GM19372 (cell line): Measurements from ENCODE around the gene MINK1.

Source experiments
- ATAC-seq: cut with Tn5 transposase; IDR thresholded peaks from one replicate; pipeline ENCODE4 v1.9.1; 2021; ENCODE audit warnings: mild to moderate bottlenecking, low read depth, moderate library complexity; ENCODE audit not compliant: unreplicated experiment

MINK1 gene

DNA sequence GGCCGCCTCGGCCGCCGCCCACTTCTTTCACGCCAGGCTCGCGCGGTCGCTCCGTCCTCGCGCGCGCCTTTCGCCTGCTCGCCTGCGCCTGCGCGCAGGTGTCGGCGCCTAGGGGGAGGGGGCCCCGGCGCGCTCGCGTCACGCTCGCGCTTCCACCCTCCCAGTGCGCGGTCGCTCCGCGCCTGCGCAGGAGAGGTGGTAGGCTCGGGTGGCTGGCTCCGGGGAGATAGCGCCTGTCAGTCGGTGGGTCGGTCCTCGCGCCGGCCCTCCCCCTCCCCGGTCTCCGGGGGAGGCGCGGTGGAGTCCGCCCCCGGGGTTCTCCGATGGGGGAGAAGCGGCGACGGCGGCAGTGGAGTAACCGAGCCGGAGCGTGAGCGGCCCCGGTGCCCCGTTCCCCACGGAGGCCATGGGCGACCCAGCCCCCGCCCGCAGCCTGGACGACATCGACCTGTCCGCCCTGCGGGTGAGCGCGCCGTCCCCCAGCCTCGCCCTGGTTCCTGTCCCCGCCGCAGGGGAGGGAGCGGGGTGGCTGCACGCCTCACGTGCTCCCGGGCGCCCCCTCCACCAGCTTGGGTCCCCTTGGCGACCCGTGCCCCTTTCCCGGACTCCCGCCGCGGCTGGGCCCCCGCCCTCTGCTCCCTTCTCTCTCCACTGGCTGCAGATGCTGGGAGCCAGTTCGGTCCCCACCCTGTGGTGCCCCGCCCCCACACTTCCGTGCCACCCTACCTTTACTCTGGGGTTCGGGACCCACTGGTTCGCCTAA is at the start of gene MINK1:
Gene MINK1, plus strand, starts transcription at position 163 of the 763 bp plus-strand sequence. Its CDS starts 244 bp downstream, at position 407.
- peak; percentile 91 for ATAC-seq

DNA sequence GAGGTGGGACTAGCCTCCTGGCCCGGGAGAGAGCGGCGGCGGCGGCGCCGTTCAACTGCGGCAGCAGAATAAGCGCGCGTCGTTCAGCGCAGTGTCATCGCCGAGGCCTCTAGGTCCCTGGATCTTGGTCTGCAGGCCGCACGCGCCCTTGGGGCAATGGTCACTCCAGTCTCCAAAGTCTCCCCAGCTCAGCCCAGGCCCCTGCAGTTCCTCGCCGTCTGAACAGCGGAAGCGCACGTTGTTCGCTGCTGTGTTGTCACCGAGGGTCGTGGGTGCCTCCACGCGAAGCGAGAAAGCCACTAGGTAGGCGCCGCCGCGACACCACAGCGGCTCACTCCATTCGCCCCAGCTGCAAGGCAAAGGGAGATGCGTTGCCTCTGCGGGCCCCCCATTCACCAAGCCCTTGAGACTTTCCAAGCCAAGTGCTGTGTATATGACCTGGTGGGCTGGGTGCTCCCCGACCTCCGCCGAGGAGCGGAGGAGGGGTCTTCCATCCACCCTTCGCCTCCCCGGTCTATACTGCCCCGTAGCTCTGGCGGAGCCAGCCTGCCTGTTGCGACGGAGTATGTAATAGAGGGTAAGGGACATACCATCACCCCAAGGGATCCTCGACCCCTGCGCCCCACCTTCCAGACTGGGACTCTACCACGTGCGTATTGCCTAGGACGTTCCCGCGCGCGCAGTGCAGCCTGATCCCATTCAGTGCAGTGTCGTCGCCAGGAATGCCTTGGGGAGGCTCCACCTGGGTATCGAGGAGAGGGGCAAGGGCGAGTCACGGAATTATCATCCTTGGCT is 47.6 kb upstream of the MINK1 start:
- ATAC-seq, result no peak

DNA sequence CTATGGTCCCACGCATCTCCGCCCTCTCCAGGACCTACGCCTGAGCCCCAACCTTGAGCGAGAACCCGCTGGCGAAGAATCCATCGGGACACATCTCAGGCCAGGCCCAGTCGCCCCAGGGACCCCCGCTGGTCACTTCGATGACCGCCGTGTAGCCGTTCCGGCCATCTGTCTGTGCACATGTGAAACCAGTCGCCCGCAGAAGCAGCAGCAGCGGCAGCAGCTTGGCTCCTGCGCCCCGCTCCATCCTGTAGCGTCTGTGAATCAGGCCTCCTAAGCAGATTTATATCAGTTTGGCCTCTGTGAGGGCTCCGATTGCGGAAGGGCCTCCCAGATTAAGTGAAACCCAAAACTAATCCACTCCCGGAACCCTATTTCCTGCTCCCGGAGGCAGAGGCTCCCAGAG is 47.0 kb upstream of the MINK1 start, which contains the start of gene VMO1:
Gene VMO1, minus strand, starts transcription at position 259 of the 406 bp plus-strand sequence. Its CDS starts 12 bp downstream, at position 247.
- ATAC-seq, result no peak

DNA sequence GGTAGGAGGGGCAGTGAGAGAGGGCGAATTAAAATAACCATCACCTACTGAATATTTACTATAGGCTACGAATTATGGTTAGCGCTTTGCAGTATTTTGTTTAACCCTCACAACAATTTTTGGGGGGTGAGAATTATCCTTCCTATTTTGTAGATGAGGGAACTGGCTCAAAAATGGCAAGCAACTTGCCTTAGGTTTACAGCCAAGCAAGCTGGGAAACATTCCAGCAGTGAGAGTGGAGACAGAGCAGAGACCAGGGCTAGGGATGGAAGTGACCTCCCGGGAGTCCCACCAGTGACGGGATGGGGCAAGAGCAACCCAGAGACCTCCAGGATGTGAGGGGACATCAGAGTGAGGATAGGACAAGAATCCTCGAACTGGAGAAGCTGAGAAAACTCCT is 46.6 kb upstream of the MINK1 start:
- no peak for ATAC-seq

DNA sequence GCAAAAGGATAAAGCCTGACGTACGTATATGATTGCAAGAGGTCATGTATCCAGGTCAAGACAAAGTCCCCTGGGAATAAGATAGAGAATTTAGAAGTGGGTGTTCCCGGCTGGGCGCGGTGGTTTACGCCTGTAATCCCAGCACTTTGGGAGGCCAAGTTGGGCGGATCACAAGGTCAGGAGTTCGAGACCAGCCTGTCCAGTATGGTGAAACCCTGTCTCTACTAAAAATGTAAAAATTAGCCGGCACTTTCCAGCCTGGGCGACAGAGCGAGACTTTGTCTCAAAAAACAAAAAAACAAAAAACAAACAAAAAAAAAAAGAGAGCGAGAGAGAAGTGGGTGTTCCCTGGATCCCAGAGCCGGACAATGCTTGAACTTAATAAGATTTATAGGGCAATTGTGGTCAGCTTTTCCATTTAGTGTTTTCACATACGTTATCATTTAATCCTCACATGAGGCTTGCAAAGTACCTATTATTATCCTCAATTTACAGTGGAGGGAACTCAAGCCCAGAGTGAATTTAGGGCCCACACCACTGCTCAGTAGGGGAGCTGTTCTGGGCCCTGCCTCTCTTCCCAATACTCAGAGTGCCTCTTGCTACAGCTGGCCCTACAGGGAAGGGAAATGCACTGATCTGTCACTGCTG is 44.9 kb upstream of the MINK1 start:
- ATAC-seq, result no peak

DNA sequence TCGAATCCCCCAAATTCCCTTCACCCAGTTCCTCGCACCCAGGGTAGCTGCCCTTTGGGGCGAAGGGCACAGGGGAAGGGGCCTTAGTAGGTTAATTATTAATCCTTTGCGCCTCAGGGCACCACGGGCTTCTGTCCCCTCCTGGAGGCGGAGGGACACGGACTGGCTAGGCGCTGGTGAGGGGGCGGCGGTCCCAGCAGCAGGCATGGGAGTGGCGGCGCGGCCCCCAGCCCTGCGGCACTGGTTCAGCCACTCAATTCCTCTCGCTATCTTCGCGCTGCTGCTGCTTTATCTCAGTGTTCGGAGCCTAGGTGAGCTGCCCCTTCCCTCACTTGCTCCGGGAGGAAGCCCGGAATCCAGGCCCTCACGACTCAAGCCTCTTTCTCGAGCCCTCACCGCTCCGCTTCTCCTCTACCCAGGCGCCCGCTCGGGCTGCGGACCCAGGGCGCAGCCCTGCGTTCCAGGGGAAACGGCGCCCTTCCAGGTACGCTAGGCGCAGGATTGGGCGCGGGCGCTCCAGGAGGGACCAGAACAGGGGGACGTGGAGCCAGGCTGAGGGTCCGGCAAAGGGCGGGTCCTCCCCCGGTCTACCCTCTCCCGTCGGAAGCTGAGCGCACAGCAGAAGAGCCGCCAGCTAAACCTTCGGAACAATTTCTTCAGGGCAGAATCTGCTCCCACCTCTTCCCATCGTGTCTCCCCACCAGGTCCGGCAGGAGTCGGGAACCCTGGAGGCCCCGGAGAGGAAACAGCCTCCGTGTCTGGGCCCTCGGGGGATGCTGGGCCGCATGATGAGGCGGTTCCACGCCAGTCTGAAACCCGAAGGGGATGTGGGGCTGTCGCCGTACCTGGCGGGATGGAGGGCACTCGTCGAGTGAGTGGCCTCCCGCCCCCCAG is 44.1 kb upstream of the MINK1 start, which contains the start of gene GLTPD2:
Gene GLTPD2, plus strand, starts transcription at position 158 of the 894 bp plus-strand sequence. Its CDS starts 48 bp downstream, at position 206.
- ATAC-seq, result peak; percentile 8

DNA sequence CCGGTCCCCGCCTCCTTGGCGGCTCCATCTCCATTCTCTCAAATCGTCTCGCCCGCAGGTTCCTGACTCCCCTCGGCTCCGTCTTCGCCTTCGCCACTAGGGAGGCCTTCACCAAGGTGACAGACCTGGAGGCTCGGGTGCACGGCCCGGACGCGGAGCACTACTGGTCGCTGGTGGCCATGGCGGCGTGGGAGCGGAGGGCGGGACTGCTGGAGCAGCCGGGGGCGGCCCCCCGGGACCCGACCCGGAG is 43.5 kb upstream of the MINK1 start:
- no peak for ATAC-seq

DNA sequence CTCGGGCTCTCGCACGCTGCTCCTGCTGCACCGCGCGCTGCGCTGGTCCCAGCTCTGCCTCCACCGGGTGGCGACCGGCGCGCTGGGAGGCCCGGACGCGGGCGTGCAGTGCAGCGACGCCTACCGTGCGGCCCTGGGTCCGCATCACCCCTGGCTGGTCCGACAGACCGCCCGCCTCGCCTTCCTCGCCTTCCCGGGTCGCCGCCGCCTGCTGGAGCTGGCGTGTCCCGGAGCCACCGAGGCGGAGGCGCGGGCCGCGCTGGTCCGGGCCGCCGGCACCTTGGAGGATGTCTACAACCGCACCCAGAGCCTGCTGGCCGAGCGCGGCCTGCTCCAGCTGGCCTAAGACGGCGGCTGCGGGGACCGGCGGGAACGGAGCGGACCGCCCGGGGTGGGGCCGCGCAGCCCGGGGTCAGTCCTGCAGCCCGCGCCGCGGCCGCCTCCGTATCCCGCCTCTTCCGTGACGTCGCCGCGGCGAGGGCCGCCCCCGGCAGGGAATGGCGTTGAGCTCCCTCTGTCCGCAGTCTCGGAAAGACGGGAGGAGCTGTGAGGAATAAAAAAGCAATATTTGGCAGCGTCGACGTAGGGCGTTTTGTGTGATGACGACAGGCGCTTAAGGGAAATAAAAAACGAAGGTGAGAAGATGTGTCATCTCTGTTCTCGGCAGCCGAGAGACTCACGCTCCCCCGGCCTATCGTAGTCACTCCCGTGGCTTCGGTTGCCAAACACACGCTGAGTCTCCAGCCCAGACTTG is 43.0 kb upstream of the MINK1 start:
- peak; percentile 71 for ATAC-seq

DNA sequence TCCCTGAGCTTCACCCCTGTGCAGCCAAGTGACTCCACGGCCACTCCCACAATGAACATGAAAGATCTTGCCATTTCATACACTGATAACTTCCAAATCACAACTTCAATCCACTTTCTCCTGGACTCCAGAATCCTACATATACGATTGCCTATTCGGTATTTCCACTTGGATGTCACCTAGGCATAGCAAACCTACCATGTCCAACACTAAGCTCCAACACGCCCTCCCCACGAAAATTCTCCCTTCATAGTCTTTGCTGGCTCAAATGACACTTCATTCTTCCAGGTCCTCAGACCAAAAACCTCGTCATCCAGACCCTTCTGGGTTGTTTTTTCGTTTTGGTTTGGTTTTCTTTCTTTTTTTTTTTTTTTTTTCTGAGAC is 42.4 kb upstream of the MINK1 start:
- ATAC-seq, result no peak

DNA sequence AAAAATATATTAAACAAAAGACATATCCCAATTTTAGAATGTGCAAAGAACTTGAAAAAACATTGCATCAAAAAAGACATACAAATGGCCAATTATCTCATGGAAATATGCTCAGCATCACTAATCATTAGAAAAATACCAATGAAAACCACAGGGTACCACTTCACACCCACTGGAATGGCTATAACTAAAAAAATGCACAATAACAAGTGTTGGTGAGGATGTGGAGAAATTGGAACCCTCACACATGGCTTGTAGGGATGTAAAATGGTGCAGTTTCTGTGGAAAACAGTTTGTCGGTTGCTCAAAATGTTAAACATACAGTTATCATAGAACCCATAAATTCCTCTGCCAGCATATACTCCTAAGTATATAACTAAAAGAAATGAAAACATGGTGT is 38.0 kb upstream of the MINK1 start:
- no peak for ATAC-seq

DNA sequence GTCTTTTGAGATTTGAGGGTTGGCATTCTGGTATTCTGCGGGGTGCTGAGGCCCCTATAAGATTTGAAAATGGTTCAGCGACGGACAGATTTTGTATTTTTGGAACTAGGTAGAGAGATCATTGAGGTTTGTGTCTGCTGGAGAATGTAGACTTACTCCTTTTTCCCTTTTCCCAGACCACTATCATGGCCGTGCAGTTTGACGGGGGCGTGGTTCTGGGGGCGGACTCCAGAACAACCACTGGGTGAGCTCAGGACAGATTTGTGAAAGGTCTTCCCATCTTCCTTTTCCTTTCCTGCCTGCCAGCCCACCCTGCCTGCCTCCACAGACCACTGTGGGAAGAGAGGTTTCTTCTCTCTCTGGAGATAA is 36.6 kb upstream of the MINK1 start:
- no peak for ATAC-seq

DNA sequence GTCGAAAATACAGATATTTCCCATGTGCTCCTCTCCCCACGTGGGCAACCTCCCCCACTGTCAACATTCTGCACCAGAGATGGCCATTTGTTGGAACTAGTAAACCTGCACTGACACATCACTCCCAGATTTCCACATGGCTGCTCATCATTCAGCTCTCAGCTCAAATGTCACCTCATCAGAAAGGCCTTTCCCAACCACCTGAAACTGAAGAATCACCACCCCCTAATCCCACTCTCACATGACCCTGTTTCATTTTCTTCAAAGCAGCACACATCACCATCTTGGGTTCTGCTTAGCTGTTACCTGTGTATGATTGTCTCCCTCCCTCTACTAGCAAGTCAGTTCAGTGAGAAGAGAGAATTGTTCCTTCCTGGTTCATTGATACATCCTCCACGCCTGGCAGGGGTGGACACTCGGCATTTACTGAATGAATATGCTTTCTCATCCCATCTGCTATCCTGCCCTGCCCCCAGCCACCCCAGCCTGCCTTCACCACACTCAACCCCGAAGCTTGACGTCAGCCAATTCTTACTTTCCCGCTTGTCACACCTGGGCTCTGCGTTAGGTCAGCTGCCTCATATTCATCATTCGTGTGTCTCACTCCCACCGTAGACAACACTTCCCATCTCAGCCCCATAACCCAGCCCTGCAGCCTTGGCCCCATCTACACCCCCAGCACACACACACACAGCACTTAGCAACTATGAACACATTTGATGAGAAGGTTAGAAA is 32.5 kb upstream of the MINK1 start:
- no peak for ATAC-seq

DNA sequence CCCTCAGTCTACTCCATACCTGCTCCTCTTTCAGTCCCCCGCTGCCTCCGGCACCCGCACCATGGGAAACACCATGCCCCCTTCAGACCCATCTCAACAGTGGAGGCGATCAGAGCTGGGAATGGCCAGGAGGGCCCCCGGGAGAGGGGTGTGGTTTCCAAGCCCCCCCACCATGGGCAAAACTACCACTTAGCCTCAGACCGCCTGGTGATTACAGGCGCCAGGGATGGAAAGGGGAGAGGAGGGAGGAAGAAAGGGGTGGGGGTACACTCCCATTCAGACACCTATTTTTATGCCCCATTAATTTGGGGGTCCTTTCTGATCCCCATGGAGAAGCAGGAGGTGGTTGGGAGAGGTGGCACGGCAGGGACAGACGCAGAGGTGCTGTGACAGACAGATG is 30.9 kb upstream of the MINK1 start, which contains the start of gene C17orf114:
Gene C17orf114, minus strand, starts transcription at position 101 of the 400 bp plus-strand sequence.
- ATAC-seq, result no peak

DNA sequence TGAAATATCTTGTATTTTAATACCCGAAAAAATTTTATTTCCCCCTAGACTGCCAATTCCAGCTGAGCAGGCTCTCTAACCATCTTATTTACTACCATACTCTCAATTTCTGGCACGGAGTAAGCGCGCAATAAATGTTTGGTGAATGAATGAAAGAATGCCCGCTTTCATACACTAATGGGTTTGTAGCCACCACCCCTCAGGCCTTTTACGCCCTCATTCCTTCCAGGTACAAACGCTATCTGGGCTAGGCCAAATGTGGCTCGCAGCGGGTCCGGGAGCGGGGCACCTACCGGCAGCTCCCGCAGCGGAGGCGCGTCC is 26.7 kb upstream of the MINK1 start:
- no peak for ATAC-seq

DNA sequence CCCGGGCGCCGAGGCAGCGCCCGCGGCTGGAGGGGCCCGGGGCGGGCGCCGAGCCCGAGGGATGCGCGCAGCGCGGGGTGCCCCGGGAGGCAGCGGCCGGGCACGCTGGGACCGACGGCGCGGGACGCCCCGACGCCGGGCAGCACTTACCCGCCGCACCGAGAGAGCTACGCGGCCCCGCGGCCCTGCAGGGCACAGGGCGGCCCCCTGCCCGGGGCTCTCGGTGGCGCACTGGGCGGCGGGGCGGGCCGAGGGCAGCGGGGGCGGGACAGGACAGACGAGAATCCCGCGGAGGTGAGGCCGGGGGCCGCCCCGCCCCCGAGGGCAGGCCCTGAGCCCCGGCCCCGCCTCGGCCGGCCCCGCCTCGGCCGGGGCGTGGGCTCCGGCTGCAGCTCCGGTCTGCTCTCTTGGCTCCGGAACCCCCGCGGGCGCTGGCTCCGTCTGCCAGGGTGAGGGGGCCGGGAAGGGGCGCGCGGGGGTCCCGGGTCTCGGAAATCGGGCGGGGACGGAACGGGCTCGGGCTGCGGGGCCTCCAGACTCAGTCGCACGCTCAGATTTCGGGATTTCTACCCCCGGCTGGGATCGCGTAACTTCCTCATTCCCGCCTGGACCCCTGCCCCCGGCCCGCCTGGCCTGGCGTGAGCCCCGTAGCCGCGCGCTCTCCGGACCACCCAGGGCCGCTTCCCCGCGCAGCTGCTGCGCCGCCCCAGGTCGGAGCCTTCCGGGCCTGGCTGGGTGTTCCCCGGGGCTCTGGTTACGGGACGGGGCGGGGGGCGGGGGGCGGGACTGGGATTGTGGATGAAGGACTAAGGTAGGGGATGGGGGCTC is 26.1 kb upstream of the MINK1 start, which contains the start of gene PLD2:
Gene PLD2, plus strand, starts transcription at position 376 of the 828 bp plus-strand sequence. CDS start 621 bp downstream, outside the sequence.
- ATAC-seq, result peak; percentile 87

DNA sequence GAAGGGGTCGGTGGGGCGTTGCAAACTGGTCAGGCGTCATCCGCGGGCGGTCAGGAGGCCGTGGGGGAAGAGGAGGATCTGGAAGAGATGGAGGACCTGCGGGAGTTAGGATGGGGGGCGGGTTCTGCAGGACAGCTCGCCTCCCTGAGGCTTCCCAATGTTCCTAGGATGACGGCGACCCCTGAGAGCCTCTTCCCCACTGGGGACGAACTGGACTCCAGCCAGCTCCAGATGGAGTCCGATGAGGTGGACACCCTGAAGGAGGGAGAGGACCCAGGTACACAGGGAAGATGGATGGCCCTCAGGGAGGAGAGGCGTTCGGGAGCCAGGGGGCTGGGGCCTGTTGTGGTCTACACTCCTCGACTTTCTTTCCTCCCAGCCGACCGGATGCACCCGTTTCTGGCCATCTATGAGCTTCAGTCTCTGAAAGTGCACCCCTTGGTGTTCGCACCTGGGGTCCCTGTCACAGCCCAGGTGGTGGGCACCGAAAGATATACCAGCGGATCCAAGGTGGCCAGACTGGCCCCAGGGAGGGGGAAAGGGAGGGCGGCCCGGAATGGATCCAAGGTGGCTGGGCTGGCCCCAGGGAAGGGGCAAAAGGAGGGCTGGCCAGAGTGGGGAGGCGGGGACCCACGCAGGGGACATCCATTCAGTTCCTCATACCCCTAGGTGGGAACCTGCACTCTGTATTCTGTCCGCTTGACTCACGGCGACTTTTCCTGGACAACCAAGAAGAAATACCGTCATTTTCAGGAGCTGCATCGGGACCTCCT is 25.3 kb upstream of the MINK1 start:
- no peak for ATAC-seq

DNA sequence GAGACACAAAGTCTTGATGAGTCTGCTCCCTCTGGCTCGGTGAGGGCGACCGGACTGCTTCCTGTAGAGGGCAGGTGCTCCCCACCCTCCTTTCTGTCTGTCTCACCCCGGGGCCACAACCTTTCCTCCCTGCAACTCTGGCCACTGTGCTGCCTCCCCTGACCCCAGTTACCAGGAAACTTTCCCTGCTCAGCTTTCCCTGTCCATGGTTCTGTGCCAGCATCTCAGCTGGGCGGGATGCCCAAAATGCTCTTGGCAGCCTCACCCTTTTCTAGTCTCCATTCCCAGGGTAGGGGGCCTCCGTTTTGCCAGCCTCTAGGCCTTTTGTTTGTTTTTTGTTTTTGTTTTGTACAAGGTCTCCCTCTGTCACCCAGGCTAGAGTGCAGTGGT is 24.8 kb upstream of the MINK1 start:
- ATAC-seq, result no peak
